Measurements from ENCODE around the gene INTS12.
"Not testable (repeated sequence)": the region's sequence is repeated elsewhere in the genome, so short reads cannot be mapped to it uniquely, and the experiment has no call there.

DNA sequence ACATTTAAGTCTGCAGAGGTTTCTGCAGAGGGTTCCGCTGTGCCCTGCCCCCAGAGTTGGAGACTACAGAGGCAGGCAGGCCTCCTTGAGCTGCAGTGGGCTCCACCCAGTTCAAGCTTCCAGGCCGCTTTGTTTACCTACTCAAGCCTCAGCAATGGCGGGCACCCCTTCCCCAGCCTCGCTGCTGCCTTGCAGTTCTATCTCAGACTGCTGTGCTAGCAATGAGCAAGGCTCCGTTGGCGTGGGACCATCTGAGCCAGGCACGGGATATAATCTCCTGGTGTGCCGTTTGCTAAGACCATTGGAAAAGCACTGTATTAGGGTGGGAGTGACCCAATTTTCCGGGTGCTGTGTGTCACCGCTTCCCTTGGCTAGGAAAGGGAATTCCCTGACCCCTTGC is 26.7 kb upstream of the INTS12 start:
- TF ChIP-seq, protein P1, sequence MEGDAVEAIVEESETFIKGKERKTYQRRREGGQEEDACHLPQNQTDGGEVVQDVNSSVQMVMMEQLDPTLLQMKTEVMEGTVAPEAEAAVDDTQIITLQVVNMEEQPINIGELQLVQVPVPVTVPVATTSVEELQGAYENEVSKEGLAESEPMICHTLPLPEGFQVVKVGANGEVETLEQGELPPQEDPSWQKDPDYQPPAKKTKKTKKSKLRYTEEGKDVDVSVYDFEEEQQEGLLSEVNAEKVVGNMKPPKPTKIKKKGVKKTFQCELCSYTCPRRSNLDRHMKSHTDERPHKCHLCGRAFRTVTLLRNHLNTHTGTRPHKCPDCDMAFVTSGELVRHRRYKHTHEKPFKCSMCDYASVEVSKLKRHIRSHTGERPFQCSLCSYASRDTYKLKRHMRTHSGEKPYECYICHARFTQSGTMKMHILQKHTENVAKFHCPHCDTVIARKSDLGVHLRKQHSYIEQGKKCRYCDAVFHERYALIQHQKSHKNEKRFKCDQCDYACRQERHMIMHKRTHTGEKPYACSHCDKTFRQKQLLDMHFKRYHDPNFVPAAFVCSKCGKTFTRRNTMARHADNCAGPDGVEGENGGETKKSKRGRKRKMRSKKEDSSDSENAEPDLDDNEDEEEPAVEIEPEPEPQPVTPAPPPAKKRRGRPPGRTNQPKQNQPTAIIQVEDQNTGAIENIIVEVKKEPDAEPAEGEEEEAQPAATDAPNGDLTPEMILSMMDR (IDR thresholded peaks at IDR 0.05) = not testable (repeated sequence)
- not testable (repeated sequence) for TF ChIP-seq POLR2A (IDR thresholded peaks at IDR 0.05)

All from adrenal gland (tissue), 5 donors.